ENCODE data around the gene AMHR2. TPM values are rescaled to one million over a fixed set of nuclear protein-coding genes. Genes with fewer than 3 reads are reported as not detected.

AMHR2 gene
- total and polyA plus RNA-seq, 9 of the 15 experiments (the other 6 are each of a cell fraction or from before 2014, with no cell fraction given): 8.9 to 49.7 (median 19.3) TPM

DNA sequence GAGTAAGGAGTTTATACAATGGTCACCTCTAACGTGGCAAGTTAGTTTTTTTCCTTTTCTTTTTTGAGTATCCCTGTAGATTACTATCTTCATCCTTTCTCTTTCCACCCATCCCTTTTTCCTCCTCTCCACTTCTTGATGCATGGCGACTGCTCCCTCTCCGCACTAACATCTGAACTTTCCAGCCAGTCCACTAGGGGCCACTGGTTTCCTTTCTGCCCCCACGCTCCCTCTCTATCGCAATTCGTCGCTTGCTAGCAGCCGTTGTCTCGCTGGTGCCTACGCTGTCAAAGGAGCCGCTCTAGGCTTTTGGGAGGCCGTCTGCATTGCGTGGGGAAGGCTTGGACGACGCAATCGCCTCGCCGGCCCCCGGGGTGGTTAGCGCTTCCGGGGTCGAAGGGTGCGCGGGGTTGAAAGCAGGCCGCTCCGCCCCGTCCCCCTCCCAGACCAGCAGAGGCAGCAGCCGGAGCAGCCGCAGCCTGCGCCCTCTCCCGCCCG lies 28.1 kb downstream of the AMHR2 start, which contains the start of gene PCBP2 (continued):
- TF ChIP-seq ARHGAP35 (IDR thresholded peaks at IDR 0.05; ENCODE audit: partially characterized antibody): peak; percentile 26
- TF ChIP-seq CBX5 (IDR thresholded peaks at IDR 0.05; ENCODE audit: borderline replicate concordance, low read depth): 0 out of 2 replicates have a peak, but pooled peaks have one; percentile 34
- TF ChIP-seq, protein P1, sequence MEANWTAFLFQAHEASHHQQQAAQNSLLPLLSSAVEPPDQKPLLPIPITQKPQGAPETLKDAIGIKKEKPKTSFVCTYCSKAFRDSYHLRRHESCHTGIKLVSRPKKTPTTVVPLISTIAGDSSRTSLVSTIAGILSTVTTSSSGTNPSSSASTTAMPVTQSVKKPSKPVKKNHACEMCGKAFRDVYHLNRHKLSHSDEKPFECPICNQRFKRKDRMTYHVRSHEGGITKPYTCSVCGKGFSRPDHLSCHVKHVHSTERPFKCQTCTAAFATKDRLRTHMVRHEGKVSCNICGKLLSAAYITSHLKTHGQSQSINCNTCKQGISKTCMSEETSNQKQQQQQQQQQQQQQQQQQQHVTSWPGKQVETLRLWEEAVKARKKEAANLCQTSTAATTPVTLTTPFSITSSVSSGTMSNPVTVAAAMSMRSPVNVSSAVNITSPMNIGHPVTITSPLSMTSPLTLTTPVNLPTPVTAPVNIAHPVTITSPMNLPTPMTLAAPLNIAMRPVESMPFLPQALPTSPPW (CRISPR knock-in tag; IDR thresholded peaks at IDR 0.05): peak; percentile 39; the same call in 1 of the 2 replicates
- peak; percentile 10; the same call in 1 of the 2 replicates for TF ChIP-seq ZNF197 (CRISPR knock-in tag; IDR thresholded peaks at IDR 0.05; ENCODE audit: low read depth)
- TF ChIP-seq MIER1 (IDR thresholded peaks at IDR 0.05; ENCODE audit: low read depth): 0 out of 2 replicates have a peak, but pooled peaks have one; percentile 42
- peak; percentile 30 for TF ChIP-seq DACH1 (IDR thresholded peaks at IDR 0.05; ENCODE audit: partially characterized antibody)
- TF ChIP-seq MYBL2 (IDR thresholded peaks at IDR 0.05; ENCODE audit: low read depth): no peak
- TF ChIP-seq MYBL2 (CRISPR knock-in tag; IDR thresholded peaks at IDR 0.05; ENCODE audit: borderline replicate concordance): no peak
- peak; percentile 94 for TF ChIP-seq POLR2H (tag; IDR thresholded peaks at IDR 0.05; ENCODE audit: low read depth)
- peak; percentile 85 for TF ChIP-seq SOX6 (IDR thresholded peaks at IDR 0.05)
- TF ChIP-seq RBM15 (IDR thresholded peaks at IDR 0.05; ENCODE audit: insufficient read depth, low read length): no peak
- peak; percentile 81 to 83; a peak in 3 of 4 replicates for TF ChIP-seq TBL1XR1 (IDR thresholded peaks at IDR 0.05; ENCODE audit: low read length in 2 of 2)
- peak; percentile 75 for TF ChIP-seq KDM5B (IDR thresholded peaks at IDR 0.05; ENCODE audit: insufficient replicate concordance, low read depth, low read length)
- peak; percentile 51 to 93; a peak in 3 of 4 replicates for TF ChIP-seq RCOR1 (IDR thresholded peaks at IDR 0.05; ENCODE audit: borderline replicate concordance in 1 of 2, low read depth in 2 of 2, low read length in 2 of 2)
- TF ChIP-seq, protein P2, sequence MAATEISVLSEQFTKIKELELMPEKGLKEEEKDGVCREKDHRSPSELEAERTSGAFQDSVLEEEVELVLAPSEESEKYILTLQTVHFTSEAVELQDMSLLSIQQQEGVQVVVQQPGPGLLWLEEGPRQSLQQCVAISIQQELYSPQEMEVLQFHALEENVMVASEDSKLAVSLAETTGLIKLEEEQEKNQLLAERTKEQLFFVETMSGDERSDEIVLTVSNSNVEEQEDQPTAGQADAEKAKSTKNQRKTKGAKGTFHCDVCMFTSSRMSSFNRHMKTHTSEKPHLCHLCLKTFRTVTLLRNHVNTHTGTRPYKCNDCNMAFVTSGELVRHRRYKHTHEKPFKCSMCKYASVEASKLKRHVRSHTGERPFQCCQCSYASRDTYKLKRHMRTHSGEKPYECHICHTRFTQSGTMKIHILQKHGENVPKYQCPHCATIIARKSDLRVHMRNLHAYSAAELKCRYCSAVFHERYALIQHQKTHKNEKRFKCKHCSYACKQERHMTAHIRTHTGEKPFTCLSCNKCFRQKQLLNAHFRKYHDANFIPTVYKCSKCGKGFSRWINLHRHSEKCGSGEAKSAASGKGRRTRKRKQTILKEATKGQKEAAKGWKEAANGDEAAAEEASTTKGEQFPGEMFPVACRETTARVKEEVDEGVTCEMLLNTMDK (IDR thresholded peaks at IDR 0.05; ENCODE audit: borderline replicate concordance, insufficient read depth, low read depth, low read length, poor library complexity, severe bottlenecking): peak; percentile 12
- TF ChIP-seq TEAD4 (IDR thresholded peaks at IDR 0.05; ENCODE audit: low read length): peak; percentile 51
- no peak for TF ChIP-seq TEAD4 (CRISPR knock-in tag; IDR thresholded peaks at IDR 0.05; ENCODE audit: borderline replicate concordance)
- peak; percentile 90 for TF ChIP-seq POLR2G (IDR thresholded peaks at IDR 0.05; ENCODE audit: low read depth, low read length)
- TF ChIP-seq, protein P3, sequence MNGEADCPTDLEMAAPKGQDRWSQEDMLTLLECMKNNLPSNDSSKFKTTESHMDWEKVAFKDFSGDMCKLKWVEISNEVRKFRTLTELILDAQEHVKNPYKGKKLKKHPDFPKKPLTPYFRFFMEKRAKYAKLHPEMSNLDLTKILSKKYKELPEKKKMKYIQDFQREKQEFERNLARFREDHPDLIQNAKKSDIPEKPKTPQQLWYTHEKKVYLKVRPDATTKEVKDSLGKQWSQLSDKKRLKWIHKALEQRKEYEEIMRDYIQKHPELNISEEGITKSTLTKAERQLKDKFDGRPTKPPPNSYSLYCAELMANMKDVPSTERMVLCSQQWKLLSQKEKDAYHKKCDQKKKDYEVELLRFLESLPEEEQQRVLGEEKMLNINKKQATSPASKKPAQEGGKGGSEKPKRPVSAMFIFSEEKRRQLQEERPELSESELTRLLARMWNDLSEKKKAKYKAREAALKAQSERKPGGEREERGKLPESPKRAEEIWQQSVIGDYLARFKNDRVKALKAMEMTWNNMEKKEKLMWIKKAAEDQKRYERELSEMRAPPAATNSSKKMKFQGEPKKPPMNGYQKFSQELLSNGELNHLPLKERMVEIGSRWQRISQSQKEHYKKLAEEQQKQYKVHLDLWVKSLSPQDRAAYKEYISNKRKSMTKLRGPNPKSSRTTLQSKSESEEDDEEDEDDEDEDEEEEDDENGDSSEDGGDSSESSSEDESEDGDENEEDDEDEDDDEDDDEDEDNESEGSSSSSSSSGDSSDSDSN (IDR thresholded peaks at IDR 0.05; ENCODE audit: borderline replicate concordance in 1 of 2, low read depth in 2 of 2, low read length in 2 of 2): no peak
- no peak for TF ChIP-seq TAF7 (tag; IDR thresholded peaks at IDR 0.05)
- TF ChIP-seq MAFK (IDR thresholded peaks at IDR 0.05; ENCODE audit: low read length): peak; percentile 43; the same call in 1 of the 2 replicates
- TF ChIP-seq SMARCE1 (IDR thresholded peaks at IDR 0.05): peak; percentile 44; the same call in 1 of the 2 replicates
- TF ChIP-seq KLF13 (tag; IDR thresholded peaks at IDR 0.05; ENCODE audit: borderline replicate concordance, low read depth): peak; percentile 61; the same call in 1 of the 2 replicates

All from K562 (cell line).